Activated CD8-positive, alpha-beta memory T cell treated with anti-CD3 and anti-CD28 coated beads, Interleukin-2, amount 50 U/mL, for 24 hours (primary cell): ENCODE data around the gene HOXD13.

Experiments used
- DNase-seq: peaks from one replicate; pipeline ENCODE4 v3.0.0-alpha.2; 2020; ENCODE audit errors: extremely low read depth

The HOXD13 gene

GRCh38 chr2:176121190-176122051 lies 28.9 kb downstream of the HOXD13 start:
- DNase-seq: no peak

GRCh38 chr2:176122052-176122682 lies 29.6 kb downstream of the HOXD13 start:
- no peak for DNase-seq

- DNase-seq: no peak
Observed at GRCh38 chr2:176122683-176123410, 30.3 kb downstream of the HOXD13 start, which contains the start of gene HOXD9. HOXD9 (plus strand) TSS chr2:176122719; CDS start chr2:176122769, 50 bp downstream.

- DNase-seq: no peak
Observed at GRCh38 chr2:176123411-176124109, 31.0 kb downstream of the HOXD13 start.

- DNase-seq: no peak
Observed at GRCh38 chr2:176124110-176124946, 31.8 kb downstream of the HOXD13 start.

- no peak for DNase-seq
Observed at GRCh38 chr2:176124947-176125771, 32.6 kb downstream of the HOXD13 start.

GRCh38 chr2:176125772-176126054 lies 33.2 kb downstream of the HOXD13 start:
- DNase-seq: no peak

- DNase-seq: no peak
Observed at GRCh38 chr2:176126929-176127773, 34.6 kb downstream of the HOXD13 start.

GRCh38 chr2:176127774-176128072 lies 35.2 kb downstream of the HOXD13 start:
- DNase-seq: no peak

GRCh38 chr2:176128172-176128981 lies 35.9 kb downstream of the HOXD13 start:
- DNase-seq: no peak

- no peak for DNase-seq
Observed at GRCh38 chr2:176128982-176129796, 36.7 kb downstream of the HOXD13 start, which contains the start of gene HOXD8. HOXD8 (plus strand) TSS chr2:176129705; CDS start chr2:176130367, 662 bp downstream.

- no peak for DNase-seq
Observed at GRCh38 chr2:176129813-176130146, 37.3 kb downstream of the HOXD13 start.

GRCh38 chr2:176130147-176130956 lies 37.8 kb downstream of the HOXD13 start:
- no peak for DNase-seq

GRCh38 chr2:176130957-176131847 lies 38.7 kb downstream of the HOXD13 start:
- no peak for DNase-seq

GRCh38 chr2:176131848-176132158 lies 39.3 kb downstream of the HOXD13 start:
- DNase-seq: no peak
